Activated CD4-positive, alpha-beta T cell treated with anti-CD3 and anti-CD28 coated beads for 24 hours (primary cell): ENCODE results near the gene SPOP.

Source experiments
- DNase-seq, 2 donors: peaks; one replicate each; pipeline ENCODE4 v3.0.0-alpha.2; 2020; ENCODE audit warnings: low read depth in 2 of 2

SPOP gene

GRCh38 chr17:49585422-49586027 lies 92.4 kb downstream of the SPOP start:
- DNase-seq: no peak

DNA sequence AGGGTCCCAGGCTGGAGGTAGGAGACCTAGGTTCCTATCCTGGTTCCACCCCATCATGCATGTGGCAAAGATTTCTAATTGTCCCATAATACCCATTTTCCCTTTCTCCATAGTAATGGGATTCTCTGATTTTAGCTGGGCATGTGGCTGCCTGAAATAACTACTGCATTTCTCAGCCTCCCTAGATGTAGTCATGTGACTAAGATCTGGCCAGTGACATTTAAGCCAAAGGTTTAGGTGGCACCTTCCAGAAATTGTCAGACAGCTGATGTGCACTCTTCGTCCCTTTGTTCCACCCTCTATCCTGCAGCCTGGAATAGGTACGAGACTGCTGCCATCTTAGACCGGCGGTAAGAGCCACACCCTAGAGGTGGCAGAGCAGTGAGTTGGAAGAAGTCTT lies 94.0 kb downstream of the SPOP start:
- no peak for DNase-seq

- no peak for DNase-seq
These were observed 94.7 kb downstream of the SPOP start for GRCh38 chr17:49583226-49583625.

GRCh38 chr17:49582789-49583188 lies 95.1 kb downstream of the SPOP start:
- DNase-seq: no peak

GRCh38 chr17:49582055-49582722 lies 95.7 kb downstream of the SPOP start:
- DNase-seq: no peak

DNA sequence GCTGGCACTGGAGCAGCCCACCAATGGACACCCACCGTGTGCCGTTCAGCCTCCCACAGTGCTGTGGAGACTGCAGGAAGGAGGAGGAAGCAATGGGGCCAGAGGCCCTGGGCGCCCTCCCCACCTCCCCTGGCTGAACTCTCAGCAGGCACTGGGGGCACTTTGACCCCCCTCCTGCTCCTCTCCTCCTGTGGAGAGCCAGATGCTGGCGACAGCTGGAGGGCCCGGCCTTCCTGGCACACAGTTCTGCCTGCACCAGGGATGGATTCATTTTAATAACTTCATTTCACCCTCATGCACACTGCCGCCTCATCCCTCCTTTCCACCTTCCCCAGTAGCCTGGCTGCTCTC lies 96.3 kb downstream of the SPOP start:
- DNase-seq: no peak

DNA sequence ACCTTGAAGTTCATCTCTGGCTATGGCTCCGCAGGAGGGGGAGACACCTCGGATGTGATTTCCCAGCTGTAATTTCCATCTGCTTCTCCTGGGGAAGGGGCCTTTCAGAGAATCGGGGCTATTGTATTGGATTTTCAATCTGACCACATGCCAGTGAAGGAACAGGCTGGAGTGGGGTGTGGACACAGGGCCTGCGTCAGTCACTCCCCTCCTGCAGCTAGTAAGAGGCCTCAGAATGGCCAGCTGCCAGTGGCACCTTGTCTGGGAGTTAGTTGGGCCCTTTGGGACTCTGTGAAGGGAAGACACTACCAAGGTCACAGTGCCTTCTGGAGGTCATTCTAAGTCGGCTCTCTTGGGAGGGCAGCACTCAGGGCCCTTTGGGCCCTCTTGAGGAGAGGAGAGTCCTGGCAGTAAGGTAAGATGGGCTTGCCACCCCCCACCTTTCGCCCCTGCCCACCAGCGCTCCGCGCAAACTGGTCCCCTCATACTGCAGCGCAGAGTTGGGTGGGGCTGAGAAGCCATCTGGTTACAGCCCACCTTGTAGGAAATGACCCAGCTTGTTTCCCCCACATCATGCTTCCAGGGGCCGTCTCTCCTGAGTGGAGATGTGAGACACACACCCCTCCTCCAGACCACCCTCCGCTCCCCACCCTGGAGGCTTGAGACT lies 96.8 kb downstream of the SPOP start:
- DNase-seq: no peak

DNA sequence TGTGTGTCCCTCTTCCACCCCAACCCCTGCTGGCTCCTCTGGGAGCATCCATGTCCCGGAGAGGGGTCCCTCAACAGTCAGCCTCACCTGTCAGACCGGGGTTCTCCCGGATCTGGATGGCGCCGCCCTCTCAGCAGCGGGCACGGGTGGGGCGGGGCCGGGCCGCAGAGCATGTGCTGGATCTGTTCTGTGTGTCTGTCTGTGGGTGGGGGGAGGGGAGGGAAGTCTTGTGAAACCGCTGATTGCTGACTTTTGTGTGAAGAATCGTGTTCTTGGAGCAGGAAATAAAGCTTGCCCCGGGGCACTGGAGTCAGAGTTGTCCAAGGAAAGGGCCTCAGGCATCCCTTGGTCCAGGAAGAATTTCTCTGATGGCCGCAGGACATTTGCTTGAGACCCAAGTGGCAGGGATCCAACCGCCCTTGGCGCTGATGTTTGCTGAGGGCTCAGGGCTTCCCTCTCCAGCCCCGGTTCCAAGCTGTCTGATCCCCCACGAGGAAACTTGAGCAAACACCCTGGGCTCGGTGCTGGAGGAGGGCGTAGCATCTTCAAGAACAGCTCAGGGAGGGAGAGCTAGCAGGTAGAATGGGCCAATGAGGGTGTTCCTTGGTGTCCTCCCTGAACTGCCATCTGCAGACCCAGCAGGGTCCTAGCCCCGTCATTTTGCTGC lies 97.7 kb downstream of the SPOP start:
- DNase-seq: no peak

- no peak for DNase-seq
These were observed 98.4 kb downstream of the SPOP start for GRCh38 chr17:49579522-49579921.

- no peak for DNase-seq
These were observed 98.9 kb downstream of the SPOP start for GRCh38 chr17:49578952-49579500.

DNA sequence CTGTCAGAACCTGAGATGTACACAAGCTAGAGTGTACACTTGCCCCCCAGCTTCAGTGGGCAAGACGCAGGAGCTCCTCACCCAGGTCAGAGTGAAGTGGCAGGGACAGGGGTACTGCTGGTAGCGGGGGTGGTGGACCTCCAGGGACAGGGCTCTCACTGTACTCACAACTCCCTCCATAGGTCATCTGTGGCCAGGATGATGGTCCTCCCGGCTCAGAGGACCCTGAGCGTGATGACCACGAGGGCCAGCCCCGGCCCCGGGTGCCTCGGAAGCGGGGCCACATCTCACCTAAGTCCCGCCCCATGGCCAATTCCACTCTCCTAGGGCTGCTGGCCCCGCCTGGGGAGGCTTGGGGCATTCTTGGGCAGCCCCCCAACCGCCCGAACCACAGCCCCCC lies 99.5 kb downstream of the SPOP start:
- no peak for DNase-seq

- no peak for DNase-seq
These were observed 99.9 kb downstream of the SPOP start for GRCh38 chr17:49577963-49578362.

DNA sequence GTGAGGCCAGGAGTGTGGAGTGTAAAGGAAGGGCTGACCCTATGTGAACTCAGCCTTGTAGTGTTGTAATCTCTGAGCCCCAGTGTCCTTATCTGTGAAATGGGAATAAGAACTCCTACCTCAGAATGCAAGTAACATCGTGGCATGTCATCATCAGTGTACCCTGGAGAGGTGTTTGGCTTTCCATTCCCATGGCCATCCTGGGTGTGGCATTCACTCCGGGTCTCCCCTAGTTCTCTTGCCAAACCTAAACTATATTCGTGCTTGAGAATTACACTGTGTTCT lies 100.3 kb downstream of the SPOP start:
- no peak for DNase-seq

GRCh38 chr17:49576917-49577649 lies 100.8 kb downstream of the SPOP start:
- DNase-seq: no peak

DNA sequence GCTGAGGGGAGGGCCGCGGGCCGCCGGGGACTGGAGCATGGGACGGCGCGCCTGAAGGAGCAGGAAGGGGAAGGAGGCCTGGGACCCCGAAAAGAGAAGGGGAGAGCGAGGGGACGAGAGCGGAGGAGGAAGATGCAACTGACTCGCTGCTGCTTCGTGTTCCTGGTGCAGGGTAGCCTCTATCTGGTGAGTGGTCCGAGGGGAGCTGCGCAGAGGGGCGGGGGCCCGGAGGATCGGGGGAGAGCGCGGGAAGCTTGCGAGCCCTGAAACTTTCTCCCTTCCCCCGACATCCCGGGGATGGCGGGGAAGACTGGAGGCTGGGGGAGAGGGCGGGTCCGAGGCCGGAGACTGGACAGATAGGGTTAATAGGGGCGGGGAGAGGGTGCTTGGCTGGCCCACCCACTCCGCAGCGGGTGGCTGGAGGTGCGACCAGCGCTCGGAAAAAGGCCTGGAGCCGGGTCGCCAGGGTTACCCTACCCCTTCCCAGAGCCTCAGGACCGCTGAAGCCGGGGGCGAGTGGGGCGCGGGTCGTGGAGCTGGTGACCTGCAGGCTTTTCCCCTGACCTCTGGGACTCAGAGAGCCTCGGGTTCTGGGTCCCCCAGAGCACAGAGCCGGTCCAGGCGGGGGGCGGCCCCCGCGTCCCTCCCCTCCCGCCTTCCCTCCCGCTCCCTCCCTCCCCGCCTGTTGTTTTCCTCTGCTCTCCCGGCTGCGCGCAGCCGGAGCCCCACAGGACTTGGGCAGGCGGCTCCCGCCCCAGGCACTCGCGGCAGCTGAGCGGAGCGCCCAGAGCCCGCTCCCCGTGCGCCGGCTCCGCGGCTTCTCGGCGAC lies 101.6 kb downstream of the SPOP start:
- DNase-seq: no peak

- DNase-seq: peak; percentile 45 to 67
These were observed 102.2 kb downstream of the SPOP start, which contains the start of gene NXPH3 for GRCh38 chr17:49575679-49576087. Gene NXPH3 (plus strand): TSS chr17:49575871. CDS start chr17:49576220, 349 bp downstream.

DNA sequence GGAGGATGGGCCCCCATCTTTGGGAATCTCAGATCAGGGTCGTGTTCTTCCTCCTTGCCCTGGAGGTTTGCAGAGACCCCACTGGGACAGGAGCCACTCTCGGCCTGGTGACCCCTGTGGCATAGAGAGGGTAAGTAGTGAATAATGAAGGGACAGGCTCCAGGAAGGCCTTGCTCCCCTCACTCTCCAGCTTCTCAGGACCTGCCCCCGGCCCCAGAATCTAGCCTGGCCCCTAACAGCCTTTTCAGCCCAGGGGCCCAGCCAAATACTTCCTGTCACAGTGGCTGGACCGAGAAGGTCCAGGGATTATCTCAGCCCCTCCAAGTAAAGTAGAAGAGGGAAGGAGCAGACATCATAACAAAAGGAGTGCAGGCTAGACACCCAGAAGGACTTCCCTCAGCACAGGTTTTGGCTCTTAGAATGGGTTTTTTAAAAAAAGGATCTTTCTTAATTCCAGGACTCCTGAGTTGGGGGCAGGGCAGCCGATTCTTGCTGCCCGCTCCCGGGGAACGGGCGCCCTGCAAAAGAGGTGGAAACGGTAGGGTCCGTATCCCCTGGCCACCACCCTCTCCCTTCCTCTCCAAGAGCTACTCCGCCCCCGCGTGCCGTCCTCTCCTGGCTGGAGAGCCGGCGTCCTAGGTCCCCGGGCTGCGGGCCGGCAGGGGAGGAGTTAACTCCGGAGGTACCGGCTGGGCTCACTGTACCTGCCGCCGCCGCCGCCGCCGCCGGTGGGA lies 102.8 kb downstream of the SPOP start:
- DNase-seq: no peak

DNA sequence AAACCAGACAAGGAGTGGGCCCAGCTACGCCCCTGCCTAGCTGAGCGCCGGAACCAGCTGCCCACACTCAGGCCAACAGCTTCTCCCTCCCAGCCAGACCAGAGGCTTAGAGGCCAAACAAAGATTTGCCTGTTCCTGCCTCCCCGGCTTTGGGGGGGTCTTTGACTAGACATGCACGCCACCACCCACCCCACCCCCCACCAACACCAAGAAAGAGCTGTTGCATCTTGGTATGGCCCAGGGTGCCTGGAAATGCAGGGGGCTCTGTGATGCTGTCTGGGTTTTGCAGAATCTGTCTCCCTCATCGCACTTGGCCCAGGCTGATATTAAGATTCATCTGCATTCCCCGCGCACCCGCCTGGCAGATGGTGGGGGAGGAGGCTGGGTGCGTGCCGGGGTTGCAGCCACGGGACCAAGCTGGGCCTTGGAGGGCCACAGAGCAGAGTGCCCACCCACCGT lies 103.5 kb downstream of the SPOP start:
- DNase-seq: no peak

DNA sequence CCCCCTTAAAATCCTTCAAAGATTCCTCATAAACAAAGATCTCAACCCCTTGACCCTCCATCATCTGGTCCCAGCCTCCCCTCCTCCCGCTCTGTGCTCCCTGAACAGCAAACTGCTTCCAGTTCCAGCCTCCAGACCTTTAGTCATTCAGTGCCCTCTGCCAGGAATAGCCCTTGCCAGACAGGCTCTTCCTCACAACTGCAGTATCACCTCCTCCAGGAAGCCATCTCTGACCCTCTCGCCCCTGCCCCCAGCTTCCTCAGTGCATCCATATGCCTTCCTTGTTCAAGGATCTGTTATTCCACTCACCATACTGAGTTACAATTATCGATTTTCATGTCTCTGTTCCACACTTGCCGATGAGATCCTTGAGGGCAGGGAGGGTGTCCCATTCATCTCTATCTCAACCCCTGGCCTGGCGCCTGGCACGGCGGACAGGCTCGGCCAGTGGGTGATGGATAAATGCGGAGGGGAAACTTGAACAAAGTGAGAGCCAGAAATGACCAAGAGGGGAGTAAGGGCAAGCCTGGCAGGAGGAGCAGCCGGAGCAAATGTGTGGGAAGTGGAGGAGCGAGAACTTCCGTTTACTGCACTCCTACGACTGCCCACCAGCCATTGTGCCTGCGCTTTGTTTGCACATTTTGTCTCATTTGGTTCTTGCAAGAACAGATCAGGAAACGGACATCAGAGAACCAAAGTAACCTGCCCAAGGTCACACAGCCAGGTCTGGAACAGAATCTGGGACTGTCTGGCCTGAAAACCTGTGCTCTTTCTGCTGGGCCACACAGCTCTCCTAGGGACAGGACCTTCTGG lies 104.2 kb downstream of the SPOP start:
- DNase-seq: no peak
